ENCODE results near the gene SEMA7A.
"Not testable (repeated sequence)": the region's sequence is repeated elsewhere in the genome, so short reads cannot be mapped to it uniquely, and the experiment has no call there.

SEMA7A gene, protein sequence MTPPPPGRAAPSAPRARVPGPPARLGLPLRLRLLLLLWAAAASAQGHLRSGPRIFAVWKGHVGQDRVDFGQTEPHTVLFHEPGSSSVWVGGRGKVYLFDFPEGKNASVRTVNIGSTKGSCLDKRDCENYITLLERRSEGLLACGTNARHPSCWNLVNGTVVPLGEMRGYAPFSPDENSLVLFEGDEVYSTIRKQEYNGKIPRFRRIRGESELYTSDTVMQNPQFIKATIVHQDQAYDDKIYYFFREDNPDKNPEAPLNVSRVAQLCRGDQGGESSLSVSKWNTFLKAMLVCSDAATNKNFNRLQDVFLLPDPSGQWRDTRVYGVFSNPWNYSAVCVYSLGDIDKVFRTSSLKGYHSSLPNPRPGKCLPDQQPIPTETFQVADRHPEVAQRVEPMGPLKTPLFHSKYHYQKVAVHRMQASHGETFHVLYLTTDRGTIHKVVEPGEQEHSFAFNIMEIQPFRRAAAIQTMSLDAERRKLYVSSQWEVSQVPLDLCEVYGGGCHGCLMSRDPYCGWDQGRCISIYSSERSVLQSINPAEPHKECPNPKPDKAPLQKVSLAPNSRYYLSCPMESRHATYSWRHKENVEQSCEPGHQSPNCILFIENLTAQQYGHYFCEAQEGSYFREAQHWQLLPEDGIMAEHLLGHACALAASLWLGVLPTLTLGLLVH

DNA sequence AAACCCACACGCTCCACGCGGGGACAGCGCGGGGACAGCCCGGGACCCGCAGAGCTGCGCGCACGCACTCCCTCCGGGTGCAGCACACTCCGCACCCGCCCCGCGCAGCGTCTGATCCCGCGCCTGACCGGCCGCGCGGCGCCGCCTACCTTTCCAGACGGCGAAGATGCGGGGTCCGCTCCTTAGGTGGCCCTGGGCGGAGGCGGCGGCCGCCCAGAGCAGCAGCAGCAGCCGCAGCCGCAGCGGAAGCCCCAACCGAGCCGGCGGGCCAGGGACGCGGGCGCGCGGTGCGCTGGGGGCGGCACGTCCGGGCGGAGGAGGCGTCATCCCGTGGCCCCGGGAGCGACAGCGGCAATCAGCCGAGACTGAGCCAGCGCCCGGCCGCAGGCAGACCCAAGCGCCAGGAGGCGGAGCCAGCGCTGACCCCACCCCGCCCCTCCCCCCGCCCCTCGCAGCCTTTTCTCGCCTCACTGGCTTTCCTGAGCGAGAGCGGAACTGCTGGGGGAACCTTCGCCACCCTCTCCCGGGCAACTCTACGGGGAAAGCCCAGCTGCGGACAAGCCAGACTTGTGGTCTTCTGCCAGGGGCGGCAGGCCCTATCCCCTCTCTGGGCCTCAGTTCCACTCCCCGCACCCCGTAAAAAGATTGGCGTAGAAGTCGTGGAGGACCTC, at the start of gene SEMA7A:
SEMA7A (minus strand) TSS at position 367 of the 671 bp plus-strand sequence; CDS start at position 327, 40 bp downstream.
- DNase-seq (ENCODE audit: low spot score) = peak; percentile 75

DNA sequence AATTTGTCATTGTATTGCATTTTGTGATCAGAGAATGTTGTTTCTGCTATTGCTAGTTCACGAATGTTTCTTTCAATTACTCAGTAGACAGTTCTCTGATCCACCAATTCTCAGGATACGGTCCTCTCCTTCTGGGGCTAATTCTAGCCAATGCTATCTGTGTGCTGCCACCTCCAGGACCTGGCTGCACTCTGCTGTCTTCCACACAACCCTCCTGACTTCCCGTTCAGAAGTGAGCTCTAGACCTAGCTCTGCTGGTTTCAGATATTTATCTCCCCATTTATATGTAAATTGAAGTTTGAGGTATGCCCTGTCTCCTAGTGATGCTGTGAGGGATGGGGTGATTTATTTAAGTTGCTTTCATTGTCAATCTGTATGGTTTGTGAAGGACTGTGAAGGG, 48.9 kb upstream of the SEMA7A start:
- no peak for DNase-seq (ENCODE audit: low spot score)

DNA sequence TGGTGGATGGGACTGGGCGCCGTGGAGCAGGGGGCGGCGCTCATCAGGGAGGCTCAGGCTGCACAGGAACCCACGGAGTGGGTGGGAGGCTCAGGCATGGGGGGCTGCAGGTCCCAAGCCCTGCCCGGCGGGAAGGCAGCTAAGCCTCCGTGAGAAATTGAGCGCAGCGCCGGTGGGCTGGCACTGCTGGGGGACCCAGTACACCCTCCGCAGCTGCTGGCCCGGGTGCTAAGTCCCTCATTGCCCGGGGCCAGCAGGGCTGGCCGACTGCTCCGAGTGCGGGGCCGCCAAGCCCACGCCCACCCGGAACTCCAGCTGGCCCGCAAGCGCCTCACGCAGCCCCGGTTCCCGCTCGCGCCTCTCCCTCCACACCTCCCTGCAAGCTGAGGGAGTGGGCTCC, 46.6 kb upstream of the SEMA7A start:
- DNase-seq (ENCODE audit: low spot score) = not testable (repeated sequence)

DNA sequence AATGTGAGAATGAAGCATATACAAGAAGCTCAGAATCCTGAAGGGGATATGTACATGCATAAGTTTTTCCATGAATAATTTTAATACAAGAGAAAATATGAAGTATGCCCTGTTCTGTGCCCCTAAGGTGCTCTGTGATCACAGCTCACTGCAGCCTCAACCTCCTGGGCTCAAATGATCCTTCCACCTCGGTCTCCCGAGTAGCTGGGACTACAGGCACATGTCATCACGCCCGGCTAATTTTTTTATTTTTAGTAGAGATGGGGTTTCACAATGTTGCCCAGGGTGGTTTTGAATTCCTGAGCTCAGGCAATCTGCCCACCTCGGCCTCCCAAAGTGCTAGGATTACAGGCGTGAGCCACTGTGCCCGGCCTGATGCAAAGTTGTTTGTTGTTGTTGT, 37.9 kb upstream of the SEMA7A start:
- DNase-seq (ENCODE audit: low spot score) = not testable (repeated sequence)

DNA sequence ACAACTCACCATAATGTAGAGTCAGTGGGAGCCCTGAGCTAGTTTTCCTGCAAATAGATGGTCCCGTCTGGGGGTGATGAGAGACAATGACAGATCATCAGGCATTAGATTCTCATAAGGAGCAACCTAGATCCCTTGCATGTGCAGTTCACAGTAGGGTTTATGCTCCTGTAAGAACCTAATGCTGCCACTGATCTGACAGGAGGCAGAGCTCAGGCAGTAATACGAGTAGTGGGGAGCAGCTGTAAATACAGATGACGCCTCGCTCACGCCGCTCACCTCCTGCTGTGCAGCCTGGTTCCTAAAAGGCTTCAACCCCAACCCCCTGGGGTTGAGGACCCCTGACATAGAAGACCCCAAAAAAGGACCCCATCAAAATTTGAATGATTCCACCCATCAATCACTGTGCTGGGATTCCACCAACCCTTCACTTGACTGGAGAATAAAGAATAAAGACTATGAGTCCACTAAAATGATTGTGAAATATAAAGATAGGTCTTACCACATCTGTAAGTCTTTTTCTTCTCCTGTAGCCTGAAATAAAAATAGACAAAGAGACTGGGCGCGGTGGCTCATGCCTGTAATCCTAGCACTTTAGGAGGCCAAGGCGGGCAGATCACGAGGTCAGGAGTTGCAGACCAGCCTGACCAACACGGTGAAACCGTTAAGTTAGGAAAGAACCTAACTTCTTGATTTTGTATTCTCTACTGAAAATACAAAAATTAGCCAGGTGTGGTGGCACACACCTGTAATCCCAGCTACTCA, 37.1 kb upstream of the SEMA7A start:
- no peak for DNase-seq (ENCODE audit: low spot score)

DNA sequence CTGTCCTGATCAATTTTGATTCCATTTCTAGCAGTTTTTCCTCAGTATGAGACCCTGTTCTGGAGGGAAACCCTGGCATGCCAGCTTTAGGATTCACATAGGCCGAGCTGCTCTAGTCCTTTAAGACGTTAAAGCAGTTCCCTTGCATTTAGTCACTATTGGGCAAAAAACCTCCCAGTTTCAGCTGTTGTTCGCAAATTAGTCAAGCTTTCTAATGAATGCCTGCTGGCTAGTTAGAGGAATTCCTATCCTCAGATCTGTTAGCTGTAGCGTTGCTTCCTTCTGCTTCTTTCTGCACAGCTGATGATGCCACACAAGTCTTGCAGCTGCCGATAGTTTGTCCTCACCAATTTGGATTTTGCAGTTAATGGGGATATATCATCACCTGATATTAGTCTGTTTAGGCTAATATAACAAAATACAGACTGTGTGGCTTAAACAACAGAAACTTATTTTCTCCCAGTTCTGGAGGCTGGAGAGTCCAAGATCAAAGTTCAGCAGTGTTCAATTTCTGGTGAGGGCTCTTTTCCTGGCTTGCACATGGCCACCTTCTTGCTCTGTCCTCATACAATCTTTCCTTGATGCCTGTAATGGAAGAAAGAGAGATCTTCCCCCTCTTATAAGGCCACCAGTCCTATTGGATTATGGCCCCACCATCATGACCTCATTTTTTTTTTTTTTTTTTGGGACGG, 34.7 kb upstream of the SEMA7A start:
- no peak for DNase-seq (ENCODE audit: low spot score)

DNA sequence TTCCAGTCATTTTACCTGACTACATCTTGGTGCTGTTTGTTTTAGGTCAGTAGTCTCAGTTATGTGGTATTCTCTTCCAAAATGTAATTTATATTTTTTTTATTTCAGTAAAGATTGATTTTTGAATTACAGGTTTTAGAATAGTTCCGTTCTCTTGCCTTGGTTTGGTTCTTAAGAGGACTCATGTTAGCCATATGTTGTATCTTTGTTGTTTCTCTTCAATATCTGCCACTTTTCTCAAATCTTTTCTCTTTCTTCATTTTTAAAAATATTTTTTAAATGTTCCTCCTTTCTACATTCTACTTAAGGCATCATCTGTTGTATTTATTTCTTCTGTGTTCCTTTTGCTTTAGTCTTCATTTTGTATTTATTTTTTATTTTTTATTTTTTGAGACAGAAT, 32.8 kb upstream of the SEMA7A start:
- no peak for DNase-seq (ENCODE audit: low spot score)

DNA sequence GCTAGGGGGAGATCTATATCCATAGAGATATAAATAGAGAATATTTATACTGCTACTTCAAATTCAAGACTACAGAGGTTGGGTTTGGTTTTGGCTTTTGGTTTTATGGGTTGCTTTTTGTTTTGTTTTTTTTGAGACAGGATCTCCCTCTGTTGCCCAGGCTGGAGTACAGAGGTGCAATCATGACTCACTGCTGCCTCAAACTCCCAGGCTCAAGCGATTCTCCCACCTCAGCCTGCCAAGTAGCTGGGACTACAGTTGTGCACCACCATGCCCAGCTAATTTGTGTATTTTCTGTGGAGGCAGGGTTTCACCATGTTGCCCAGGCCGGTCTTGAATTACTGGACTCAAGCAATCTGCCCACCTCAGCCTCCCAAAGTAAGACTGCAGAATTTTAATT, 31.1 kb upstream of the SEMA7A start:
- DNase-seq (ENCODE audit: low spot score) = no peak

DNA sequence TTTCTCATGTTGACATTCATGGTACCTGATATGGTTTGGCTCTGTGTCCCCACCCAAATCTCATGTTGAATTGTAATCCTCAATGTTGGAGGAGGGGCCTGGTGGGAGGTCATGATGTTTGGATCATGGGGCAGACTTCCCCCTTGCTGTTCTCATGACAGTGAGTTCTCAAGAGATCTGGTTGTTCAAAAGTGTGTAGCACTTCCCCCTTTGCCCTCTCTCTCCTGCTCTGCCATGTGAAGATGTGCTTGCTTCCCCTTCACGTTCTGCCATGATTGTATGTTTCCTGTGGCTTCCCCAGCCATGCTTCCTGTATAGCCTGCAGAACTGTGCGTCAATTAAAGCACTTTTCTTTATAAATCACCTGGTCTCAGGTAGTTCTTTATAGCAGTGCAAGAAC, 30.5 kb upstream of the SEMA7A start:
- no peak for DNase-seq (ENCODE audit: low spot score)

DNA sequence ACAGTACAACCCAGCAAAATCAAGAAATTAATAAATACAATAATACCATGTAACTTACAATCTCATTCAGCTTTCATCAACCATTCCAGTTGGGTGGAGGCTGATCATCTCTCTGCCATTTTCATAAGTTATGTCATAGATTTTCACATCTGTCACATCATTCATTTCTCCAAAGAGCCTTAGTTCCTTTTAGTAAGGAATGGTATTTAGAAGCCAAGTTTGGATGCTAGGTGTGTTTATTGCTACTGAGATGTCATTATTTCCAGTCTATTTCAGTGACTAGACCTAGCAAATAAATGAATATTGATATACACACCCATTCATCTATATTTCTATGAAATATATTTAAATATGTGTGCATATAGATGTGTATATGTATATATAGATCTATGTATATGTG, 29.9 kb upstream of the SEMA7A start:
- DNase-seq (ENCODE audit: low spot score) = no peak

DNA sequence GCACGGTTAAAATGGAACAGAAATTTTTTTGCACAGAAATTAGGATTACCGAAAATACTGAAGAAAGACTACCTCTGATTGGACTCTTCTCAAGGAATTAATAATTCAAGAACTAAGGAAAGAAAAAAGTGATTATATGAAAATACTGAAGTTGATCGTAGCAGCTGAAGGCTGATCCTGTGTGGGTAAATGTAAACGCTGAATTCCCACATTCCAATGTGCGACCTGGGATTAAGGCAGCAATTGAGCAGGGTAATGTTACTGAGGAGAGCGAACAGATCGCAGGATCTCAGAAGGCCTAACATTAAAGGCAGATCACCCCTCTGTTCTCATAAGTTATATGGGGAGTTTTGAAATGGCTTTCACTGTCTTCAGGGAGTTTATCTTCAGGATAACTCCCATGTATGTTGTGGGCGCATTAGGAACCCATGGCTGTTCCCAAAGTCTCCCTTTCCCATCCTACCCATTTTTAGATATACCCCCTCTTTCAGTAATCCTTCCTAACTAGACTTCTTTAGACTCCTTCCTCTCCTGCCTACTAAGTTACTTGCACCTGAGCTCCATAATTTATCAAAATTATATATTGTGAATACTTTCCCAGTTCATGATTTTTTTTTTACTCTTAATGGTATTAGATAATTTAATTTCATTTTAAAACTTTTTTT, 28.2 kb upstream of the SEMA7A start:
- peak; percentile 26 for DNase-seq (ENCODE audit: low spot score)

DNA sequence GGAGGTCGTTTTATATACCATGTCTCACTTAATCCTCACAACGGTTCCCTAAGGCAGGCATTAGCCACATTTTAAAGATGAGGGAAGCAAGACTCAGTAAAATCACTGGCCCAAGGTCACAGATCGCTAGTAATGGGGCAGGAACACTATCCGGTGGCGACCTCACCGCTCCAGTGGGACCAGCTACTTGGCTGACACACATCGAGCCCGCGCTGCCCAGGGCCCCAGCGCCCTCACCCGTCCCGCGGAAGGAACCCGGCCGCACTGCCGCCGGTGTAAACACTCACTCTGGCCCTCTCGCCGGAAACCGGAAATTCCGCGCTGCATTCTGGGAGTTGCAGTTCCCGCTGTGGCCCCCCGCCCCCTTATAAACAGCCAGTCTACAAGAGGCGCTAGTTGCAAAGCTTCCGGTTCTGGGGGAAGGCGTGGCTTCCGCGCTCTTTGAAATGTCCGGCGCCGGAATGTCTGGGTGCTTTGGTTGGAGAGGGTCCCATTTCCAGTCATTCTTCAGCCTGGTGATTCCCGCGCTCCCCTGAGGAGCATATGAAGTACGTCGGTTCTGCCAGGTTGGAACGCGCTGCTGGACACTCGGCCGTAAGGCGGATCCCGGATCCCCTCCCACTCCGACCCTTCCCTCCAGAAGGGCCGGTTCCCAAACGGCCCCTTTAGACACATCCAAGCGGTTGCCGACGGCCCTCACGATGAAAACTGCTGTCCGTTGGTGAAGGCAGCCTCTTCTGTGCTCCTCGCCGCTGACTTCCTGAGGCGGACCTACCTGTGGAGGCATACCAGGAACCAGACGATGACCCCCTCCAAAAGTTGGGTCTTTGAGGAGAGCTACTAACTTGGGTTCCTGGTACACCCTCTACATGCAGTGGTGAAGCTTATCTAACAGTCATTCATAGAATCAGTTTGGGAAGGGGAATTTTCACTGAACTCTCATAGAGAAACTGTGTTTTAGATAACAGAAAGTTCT, 27.4 kb upstream of the SEMA7A start, which contains the start of gene UBL7:
UBL7 (minus strand) TSS at position 290 of the 976 bp plus-strand sequence. CDS start 2,293 bp downstream, outside the sequence.
- DNase-seq (ENCODE audit: low spot score) = peak; percentile 97

DNA sequence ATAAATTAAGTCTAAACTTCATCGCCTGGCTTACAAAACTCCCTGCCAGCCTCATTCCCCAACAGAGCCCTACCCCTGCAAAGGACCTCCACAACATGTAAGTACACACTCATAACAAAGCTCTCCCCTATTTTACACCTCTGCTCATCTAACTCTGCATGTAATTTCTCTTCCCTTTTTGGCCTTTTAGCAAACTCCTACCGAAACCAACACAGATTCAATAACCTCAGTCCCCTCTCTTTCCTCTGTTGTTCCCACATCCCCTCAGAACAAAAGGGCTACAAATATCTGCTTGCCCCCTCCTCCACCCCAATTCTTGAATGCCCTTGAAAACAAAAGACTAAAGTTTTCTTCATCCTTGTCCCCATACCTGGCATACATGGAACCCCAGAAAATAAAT, 26.5 kb upstream of the SEMA7A start:
- DNase-seq (ENCODE audit: low spot score) = no peak

DNA sequence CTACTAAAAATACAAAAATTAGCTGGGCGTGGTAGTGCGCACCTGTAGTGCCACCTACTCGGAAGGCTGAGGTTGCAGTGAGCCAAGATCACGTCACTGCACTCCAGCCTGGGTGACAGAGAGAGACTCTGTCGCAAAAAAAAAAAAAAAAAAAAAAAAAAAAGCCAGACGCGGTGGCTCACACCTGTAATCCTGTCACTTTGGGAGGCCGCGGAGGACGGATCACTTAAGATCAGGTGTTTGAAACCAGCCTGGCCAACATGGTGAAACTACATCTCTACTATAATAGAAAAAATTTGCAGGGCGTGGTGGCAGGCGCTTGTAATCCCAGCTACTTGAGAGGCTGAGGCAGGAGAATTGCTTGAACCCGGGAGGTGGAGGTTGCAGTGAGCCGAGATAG, 26.0 kb upstream of the SEMA7A start:
- DNase-seq (ENCODE audit: low spot score) = not testable (repeated sequence)

DNA sequence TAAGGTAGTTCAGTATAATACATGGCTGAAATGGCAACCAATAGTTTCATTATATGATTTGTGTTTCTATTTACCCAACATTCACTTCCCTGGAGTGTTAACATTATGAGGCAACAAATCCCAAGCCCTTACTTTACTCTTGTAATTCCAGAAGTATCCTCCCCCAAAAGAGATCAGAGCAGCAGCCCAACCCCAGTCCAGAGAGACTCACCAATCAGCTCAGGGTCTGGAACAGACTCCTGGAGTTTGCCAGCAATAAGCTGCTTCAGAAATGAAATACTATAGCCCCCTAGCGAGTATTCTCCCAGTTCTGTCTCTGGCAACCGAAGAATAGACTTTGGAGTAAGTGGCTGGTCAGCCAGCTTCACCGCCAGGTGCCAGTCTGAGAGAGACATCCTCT, 24.7 kb upstream of the SEMA7A start:
- no peak for DNase-seq (ENCODE audit: low spot score)

DNA sequence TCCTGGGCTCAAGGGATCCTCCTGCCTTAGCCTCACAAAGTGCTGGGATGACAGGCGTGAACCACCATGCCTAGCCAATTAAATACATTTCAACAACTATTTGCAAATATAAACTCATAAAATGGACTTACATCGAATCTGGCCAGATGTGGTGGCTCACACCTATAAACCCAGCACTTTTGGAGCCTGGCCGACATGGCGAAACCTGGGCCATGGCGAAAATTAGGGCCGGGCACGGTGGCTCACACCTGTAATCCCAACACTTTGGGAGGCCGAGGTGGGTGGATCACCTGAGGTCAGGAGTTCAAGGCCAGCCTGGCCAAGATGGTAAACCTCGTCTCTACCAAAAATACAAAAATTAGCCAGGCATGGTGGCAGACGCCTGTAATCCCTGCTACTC, 23.3 kb upstream of the SEMA7A start:
- DNase-seq (ENCODE audit: low spot score) = not testable (repeated sequence)

DNA sequence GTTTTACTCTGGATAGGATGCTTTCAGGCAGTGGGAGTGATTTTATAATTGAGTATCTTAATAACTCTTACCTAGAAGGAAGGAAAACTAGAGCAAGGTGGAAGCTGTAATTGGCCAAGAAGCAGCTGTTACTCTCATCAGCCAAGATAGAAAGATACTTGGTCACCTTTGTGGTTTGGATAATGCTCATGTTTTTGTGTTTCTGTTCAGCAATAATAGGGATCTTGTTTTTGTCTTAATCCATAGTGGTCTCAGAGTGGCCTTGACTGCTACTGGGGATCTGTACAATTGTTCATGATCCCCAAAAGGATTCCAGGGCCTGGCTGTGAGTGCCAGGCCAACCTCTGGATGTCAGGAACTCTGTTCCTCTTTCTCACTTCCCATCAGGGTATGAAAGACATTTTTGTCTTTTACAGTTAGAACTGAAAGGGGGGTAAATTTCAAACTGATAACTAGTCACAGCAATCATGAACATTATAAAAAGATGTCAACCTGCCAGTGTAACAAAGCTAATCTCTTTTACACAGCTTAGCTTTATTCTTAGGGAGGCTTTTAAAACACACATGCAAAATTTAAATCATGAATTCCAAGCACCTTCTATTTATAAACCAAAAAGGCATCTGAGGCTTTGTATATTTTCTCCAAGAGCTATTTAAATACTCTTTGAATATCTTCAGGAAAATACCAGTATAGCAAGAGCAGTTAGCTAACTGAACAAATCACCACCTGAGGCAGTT, 21.2 kb upstream of the SEMA7A start:
- no peak for DNase-seq (ENCODE audit: low spot score)

DNA sequence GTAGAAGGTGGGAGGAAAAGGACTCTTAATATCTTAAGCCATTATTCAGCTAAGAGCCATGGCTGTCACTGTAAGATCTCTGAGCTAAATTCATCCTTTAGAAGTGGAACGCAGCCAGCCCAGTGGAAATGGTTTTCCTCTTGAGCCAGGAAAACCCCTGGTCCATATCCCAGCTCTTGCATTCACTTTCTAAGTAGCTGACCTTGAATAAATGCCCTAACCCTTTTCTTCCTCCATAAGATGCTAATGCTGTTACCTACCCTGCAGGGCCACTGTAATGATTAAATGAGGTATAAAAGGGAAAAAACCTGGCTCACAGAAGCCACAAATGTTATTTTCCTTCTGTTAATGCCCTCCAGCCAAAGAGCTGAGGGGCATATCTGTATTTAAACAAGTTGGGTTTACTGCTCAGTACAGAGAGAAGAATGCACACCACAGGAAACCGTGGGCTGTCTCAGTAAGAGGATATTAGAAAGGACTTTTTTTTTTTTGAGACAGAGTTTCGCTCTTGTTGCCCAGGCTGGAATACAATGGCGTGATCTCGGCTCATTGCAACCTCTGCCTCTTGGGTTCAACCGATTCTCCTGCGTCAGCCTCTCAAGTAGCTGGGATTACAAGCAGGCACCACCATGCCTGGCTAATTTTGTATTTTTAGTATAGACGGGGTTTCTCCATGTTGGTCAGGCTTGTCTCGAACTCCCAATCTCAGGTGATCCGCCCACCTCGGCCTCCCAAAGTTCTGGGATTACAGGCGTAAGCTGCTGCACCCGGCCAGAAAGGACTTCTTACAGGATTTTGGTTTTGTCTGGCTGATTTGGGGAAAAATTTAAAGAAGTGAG, 20.4 kb upstream of the SEMA7A start:
- no peak for DNase-seq (ENCODE audit: low spot score)
